ENCODE data around the gene PEX6.
"Not testable (repeated sequence)": the region's sequence is repeated elsewhere in the genome, so short reads cannot be mapped to it uniquely, and the experiment has no call there.

The PEX6 gene

GRCh38 chr6:42963855-42964605, 15.0 kb downstream of the PEX6 start:
- peak; percentile 49 for DNase-seq (ENCODE audit: low spot score)

GRCh38 chr6:42963179-42963854, 15.7 kb downstream of the PEX6 start:
- DNase-seq (ENCODE audit: low spot score) = no peak

GRCh38 chr6:42962502-42963178, 16.3 kb downstream of the PEX6 start:
- DNase-seq (ENCODE audit: low spot score) = no peak

GRCh38 chr6:42962096-42962495, 16.9 kb downstream of the PEX6 start:
- no peak for DNase-seq (ENCODE audit: low spot score)

- DNase-seq (ENCODE audit: low spot score) = no peak
These were observed 17.9 kb downstream of the PEX6 start for GRCh38 chr6:42961020-42961470.

GRCh38 chr6:42960243-42961019, 18.6 kb downstream of the PEX6 start, which contains the start of gene GNMT:
TSS of gene GNMT (plus strand) at chr6:42960754. CDS start at chr6:42960768, 14 bp downstream.
- peak; percentile 24 for DNase-seq (ENCODE audit: low spot score)

GRCh38 chr6:42959917-42960242, 19.1 kb downstream of the PEX6 start:
- no peak for DNase-seq (ENCODE audit: low spot score)

- DNase-seq (ENCODE audit: low spot score) = no peak
These were observed 20.9 kb downstream of the PEX6 start for GRCh38 chr6:42958125-42958524.

- not testable (repeated sequence) for DNase-seq (ENCODE audit: low spot score)
These were observed 24.6 kb downstream of the PEX6 start for GRCh38 chr6:42954405-42954804.

- DNase-seq (ENCODE audit: low spot score) = no peak
These were observed 26.6 kb downstream of the PEX6 start for GRCh38 chr6:42952389-42952788.

GRCh38 chr6:42947950-42948349, 31.0 kb downstream of the PEX6 start:
- DNase-seq (ENCODE audit: low spot score) = no peak

- no peak for DNase-seq (ENCODE audit: low spot score)
These were observed 36.5 kb downstream of the PEX6 start for GRCh38 chr6:42942444-42942843.

GRCh38 chr6:42941356-42941755, 37.6 kb downstream of the PEX6 start:
- DNase-seq (ENCODE audit: low spot score) = not testable (repeated sequence)

- DNase-seq (ENCODE audit: low spot score) = no peak
These were observed 38.4 kb downstream of the PEX6 start for GRCh38 chr6:42940493-42941045.

GRCh38 chr6:42939810-42940167, 39.2 kb downstream of the PEX6 start:
- no peak for DNase-seq (ENCODE audit: low spot score)

- no peak for DNase-seq (ENCODE audit: low spot score)
These were observed 39.8 kb downstream of the PEX6 start for GRCh38 chr6:42938987-42939809.

- no peak for DNase-seq (ENCODE audit: low spot score)
These were observed 40.6 kb downstream of the PEX6 start for GRCh38 chr6:42938428-42938796.

GRCh38 chr6:42937548-42938427, 41.2 kb downstream of the PEX6 start:
- DNase-seq (ENCODE audit: low spot score) = no peak

- no peak for DNase-seq (ENCODE audit: low spot score)
These were observed 42.6 kb downstream of the PEX6 start for GRCh38 chr6:42936398-42936797.

GRCh38 chr6:42935322-42935721, 43.7 kb downstream of the PEX6 start:
- no peak for DNase-seq (ENCODE audit: low spot score)
